GM23248 (cell line): ENCODE results near the gene DNAH8. TPM values are rescaled to one million over a fixed set of nuclear protein-coding genes. Genes with fewer than 3 reads are reported as not detected.

Experiments
- DNase-seq: peaks from one replicate; pipeline ENCODE4 v3.0.0-alpha.2; 2015
- H2AFZ ChIP-seq: fragments of 200-600 bp; sonication (generic); 2 replicates; pipeline ENCODE4 v1.6.1; 2016; ENCODE audit warnings: antibody characterized with exemption
- H3F3A ChIP-seq: fragments of 200-600 bp; sonication (generic); 2 replicates; pipeline ENCODE4 v1.6.1; 2016; ENCODE audit warnings: mild to moderate bottlenecking, antibody characterized with exemption, mixed run types; ENCODE audit not compliant: insufficient read depth
- H3K27ac ChIP-seq: fragments of 200-600 bp; sonication (generic); 2 replicates; pipeline ENCODE4 v1.5.1; 2016; ENCODE audit warnings: mild to moderate bottlenecking
- H3K27me3 ChIP-seq: fragments of 200-600 bp; sonication (generic); replicated peaks from 2 replicates; pipeline ENCODE4 v1.6.1; 2016; ENCODE audit warnings: mild to moderate bottlenecking; ENCODE audit not compliant: insufficient read depth
- H3K36me3 ChIP-seq: fragments of 200-600 bp; sonication (generic); 2 replicates; pipeline ENCODE4 v1.6.1; 2016; ENCODE audit warnings: low read depth, mild to moderate bottlenecking
- H3K4me1 ChIP-seq: fragments of 200-600 bp; sonication (generic); 2 replicates; pipeline ENCODE4 v1.6.1; 2016; ENCODE audit warnings: mild to moderate bottlenecking; ENCODE audit not compliant: insufficient read depth
- H3K4me2 ChIP-seq: fragments of 200-600 bp; sonication (generic); one replicate; pipeline ENCODE4 v1.6.1; 2016; ENCODE audit warnings: mild to moderate bottlenecking; ENCODE audit not compliant: unreplicated experiment
- H3K4me3 ChIP-seq: fragments of 200-600 bp; sonication (generic); 2 replicates; pipeline ENCODE4 v1.5.1; 2016; ENCODE audit warnings: mild to moderate bottlenecking
- H3K79me2 ChIP-seq: fragments of 200-600 bp; sonication (generic); 2 replicates; pipeline ENCODE4 v1.6.1; 2016; ENCODE audit warnings: mild to moderate bottlenecking; ENCODE audit not compliant: insufficient read depth
- H3K9ac ChIP-seq: fragments of 200-600 bp; sonication (generic); 2 replicates; pipeline ENCODE4 v1.6.1; 2016; ENCODE audit warnings: mild to moderate bottlenecking
- H3K9me2 ChIP-seq: fragments of 200-600 bp; sonication (generic); 2 replicates; pipeline ENCODE4 v1.6.1; 2016; ENCODE audit warnings: mixed run types, mild to moderate bottlenecking, moderate library complexity; ENCODE audit not compliant: insufficient read depth
- H3K9me3 ChIP-seq: fragments of 200-600 bp; sonication (generic); one replicate; pipeline ENCODE4 v1.6.1; 2017; ENCODE audit warnings: low read depth
- H4K20me1 ChIP-seq: fragments of 200-600 bp; sonication (generic); 2 replicates; pipeline ENCODE4 v1.6.0; 2016; ENCODE audit not compliant: insufficient read depth
- EZH2 ChIP-seq: fragments of 200-600 bp; sonication (generic); IDR thresholded peaks from 2 replicates; pipeline ENCODE4 v1.6.1; 2018; ENCODE audit warnings: antibody characterized with exemption, mild to moderate bottlenecking; ENCODE audit not compliant: insufficient read depth, poor library complexity, severe bottlenecking
- EZH2phosphoT487 ChIP-seq: fragments of 200-600 bp; sonication (generic); IDR thresholded peaks from 2 replicates; pipeline ENCODE4 v1.6.1; 2018; ENCODE audit warnings: antibody characterized with exemption, moderate library complexity, mild to moderate bottlenecking, low read depth; ENCODE audit not compliant: insufficient read depth
- WGBS, 2 experiments: methylation state at CpG; one replicate each; pipeline ENCODE4 v1.1.6; 2015 to 2017; ENCODE audit warnings: low lambda C conversion rate in 2 of 2, low coverage in 1 of 2; ENCODE audit errors: missing lambda C conversion rate in 2 of 2; 5-methylcytosine and 5-hydroxymethylcytosine counted together
- in situ Hi-C: fragments of 300-500 bp; cut with MboI; formaldehyde crosslinking; loops from 2 replicates; pipeline ENCODE4 v1.15.0; 2020
- polyA plus RNA-seq: library from polyadenylated mRNA; unstranded; fragments of >200 nt; fragmentation: Nextera tagmentation; extraction: Ambion mirVana; gene quantifications from 2 replicates; pipeline ENCODE4 v1.2.1, GENCODE V29; 2016
- total RNA-seq: library from RNA; depleted of rRNA; stranded (reverse); fragments of >200 nt; shearing (Covaris generic); gene quantifications from 2 replicates; pipeline ENCODE4 v1.2.3, GENCODE V29; 2014

Gene DNAH8
- total and polyA plus RNA-seq, 2 experiments from 2014 or later: not detected

DNA sequence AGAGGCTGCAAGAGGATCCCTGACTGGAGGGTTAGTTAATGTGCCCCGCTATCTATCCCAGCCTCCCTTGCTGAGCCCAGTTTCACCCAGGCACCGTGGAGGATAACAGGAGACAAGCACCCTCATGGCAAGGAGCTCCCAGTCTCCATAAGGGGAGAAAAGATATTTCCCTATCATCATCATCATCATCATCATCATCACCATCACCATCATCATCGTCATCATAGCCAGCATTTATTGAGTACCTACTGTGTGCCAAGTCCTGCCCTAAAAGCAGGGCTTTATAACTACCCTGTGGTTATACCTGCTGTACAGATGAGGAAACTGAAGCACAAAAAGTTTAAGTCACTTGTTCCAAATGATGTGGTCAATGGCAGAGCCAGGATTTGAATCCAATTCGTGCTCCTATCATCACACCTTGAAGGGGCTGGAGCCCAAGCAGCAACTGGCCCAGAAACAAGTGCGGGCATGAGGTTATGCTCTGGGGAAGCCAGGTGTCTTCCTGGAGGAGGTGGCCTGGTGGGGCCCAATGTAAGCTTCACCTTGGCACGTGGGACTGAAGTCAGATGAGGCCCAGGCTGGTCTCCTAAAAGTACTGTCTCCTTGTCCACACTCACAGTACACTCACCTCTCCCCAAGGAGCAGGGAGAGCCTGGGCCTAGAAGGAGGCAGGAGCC, 343.5 kb downstream of the DNAH8 start:
- H3K9me2 ChIP-seq: no peaks in the 10 kb centered on the region
- H3K36me3 ChIP-seq: no peaks in the 10 kb centered on the region
- no peaks in the 10 kb centered on the region for H3K9me3 ChIP-seq
- H3K9ac ChIP-seq: no peak overlapping the region
- H3K27me3 ChIP-seq: 0 out of 2 replicates have a peak, but pooled peaks cover 6% of the 10 kb centered on the region
- no peaks in the 10 kb centered on the region for H4K20me1 ChIP-seq
- no peaks in the 10 kb centered on the region for H3K4me1 ChIP-seq
- H3K4me2 ChIP-seq: no peak overlapping the region
- WGBS, 2 experiments: 38 to 40% methylated on average over 6 of the region's 6 CpGs
- in situ Hi-C loops: no loop called here
- H2AFZ ChIP-seq: no peak overlapping the region
- no peak overlapping the region for H3K4me3 ChIP-seq
- H3K27ac ChIP-seq: no peak overlapping the region
- no peaks in the 10 kb centered on the region for H3K79me2 ChIP-seq
- no peaks in the 10 kb centered on the region for H3F3A ChIP-seq
- DNase-seq: no peak
- TF ChIP-seq EZH2: no peak
- no peak for TF ChIP-seq EZH2phosphoT487

DNA sequence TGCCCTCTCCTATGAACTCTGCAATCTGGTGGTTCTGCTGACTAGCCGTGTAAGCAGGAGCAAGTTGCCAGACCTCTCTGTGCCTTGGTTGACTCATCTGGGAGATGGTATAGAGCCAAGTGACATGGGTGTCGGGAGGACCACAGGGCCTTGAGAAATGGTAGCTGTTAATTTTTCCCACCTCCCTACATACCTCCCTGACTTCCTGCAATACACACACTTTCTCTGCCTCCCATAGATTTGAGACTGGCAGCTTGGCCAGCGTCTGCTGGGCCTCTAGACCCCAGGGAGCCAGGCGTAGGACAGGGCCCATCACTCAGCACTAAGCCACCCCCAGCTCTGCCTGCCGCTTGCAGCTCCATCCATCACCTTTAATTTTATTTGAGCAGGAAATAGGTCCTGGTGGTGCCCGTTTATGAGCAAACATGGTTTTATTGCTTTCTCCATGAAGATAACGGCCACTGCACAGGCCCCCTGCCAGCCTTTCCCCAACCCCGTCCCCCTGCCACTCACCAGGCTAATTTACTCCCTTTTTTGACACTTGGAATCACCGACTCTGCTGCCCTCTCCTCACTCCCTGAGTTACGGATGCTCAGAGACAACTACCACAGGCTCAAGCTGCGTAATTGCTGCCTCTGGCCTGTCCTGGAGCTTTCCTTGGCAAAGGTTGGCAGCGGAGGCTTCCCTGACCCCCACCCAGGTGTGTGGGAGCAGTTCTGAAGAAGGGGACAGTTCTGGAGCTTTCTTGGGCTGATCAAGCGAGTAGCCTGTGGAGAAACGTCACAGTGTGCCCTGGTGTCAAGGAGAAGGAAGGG, 344.6 kb downstream of the DNAH8 start:
- H3K4me3 ChIP-seq: no peak overlapping the region
- H3K27ac ChIP-seq: no peak overlapping the region
- H3F3A ChIP-seq: no peaks in the 10 kb centered on the region
- 0 out of 2 replicates have a peak, but pooled peaks cover 6% of the 10 kb centered on the region for H3K27me3 ChIP-seq
- no peaks in the 10 kb centered on the region for H3K9me3 ChIP-seq
- DNase-seq: peak; percentile 30
- in situ Hi-C loops: no loop called here
- H3K9me2 ChIP-seq: no peaks in the 10 kb centered on the region
- no peak overlapping the region for H2AFZ ChIP-seq
- H3K4me1 ChIP-seq: no peaks in the 10 kb centered on the region
- H3K9ac ChIP-seq: no peak overlapping the region
- no peaks in the 10 kb centered on the region for H3K36me3 ChIP-seq
- no peak for TF ChIP-seq EZH2
- no peak for TF ChIP-seq EZH2phosphoT487
- H4K20me1 ChIP-seq: no peaks in the 10 kb centered on the region
- 27 to 31% methylated on average over 13 to 14 of the region's 14 CpGs for WGBS, 2 experiments
- H3K79me2 ChIP-seq: no peaks in the 10 kb centered on the region
- no peak overlapping the region for H3K4me2 ChIP-seq

DNA sequence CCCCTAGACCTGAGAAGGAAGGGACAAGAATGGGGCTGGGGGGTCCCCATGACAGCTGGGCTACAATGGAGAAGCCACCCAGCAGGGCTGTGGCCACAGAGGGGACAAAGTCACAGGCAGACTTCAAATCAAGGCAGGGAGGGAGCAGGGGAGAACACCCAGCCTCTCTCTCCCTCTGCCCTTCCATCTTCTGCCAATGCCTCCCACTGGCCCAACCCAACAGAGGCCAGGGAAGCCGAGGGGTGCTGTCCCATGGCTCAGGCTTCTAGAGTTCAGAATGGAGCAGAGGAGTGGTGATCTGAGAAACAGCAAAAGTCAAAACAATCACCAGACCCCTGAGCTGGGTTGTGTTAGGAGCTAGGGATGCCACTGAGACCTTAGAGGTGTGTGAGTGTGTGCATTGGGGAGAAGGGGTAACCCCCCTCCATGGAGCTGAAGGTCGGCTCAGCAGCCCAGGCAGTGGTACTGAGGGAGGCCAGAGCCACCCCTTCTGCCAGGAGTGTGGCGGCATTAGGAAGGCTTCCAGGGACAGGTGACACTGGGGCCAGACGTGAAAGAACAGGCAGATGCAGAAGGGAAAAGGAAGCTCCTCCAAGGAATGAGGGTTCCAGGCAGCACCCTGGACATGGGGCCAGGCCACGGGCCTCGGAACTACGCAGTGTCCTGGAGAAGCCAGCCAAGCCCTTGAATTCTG, 345.5 kb downstream of the DNAH8 start:
- no peaks in the 10 kb centered on the region for H3K79me2 ChIP-seq
- TF ChIP-seq EZH2phosphoT487 (no peak), EZH2 (no peak)
- no peak overlapping the region for H3K4me2 ChIP-seq
- no peak overlapping the region for H3K4me3 ChIP-seq
- 0 out of 2 replicates have a peak, but pooled peaks cover 6% of the 10 kb centered on the region for H3K27me3 ChIP-seq
- no peak overlapping the region for H3K27ac ChIP-seq
- H3K9me2 ChIP-seq: no peaks in the 10 kb centered on the region
- WGBS, 2 experiments: 56 to 63% methylated on average over 7 of the region's 7 CpGs
- no peak overlapping the region for H3K9ac ChIP-seq
- no peak for DNase-seq
- in situ Hi-C loops: no loop called here
- no peak overlapping the region for H2AFZ ChIP-seq
- no peaks in the 10 kb centered on the region for H3F3A ChIP-seq
- H3K9me3 ChIP-seq: no peaks in the 10 kb centered on the region
- no peaks in the 10 kb centered on the region for H4K20me1 ChIP-seq
- no peaks in the 10 kb centered on the region for H3K4me1 ChIP-seq
- no peaks in the 10 kb centered on the region for H3K36me3 ChIP-seq

DNA sequence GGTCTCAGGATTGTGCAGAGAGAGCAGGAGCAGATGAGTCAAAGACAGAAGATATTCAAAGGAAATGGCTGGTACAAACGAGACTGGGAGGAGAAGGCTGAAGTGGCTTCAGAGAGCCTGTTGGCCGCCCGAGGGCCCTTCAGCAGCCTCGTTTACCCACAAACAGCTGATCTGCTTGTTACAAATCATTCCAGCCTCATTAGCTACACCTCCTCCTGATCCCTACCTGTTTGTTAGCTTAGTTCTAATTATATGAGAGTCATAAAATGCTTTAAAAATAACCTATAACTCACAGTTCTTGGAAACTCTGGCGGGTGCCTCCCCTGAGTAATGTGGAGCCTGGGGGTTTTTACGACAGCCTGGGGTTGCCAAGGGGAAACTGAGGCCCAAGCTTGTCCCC, 346.1 kb downstream of the DNAH8 start:
- no peak for DNase-seq
- H3K4me2 ChIP-seq: no peak overlapping the region
- H3K27me3 ChIP-seq: 0 out of 2 replicates have a peak, but pooled peaks cover 6% of the 10 kb centered on the region
- no peaks in the 10 kb centered on the region for H3K9me3 ChIP-seq
- no peak overlapping the region for H2AFZ ChIP-seq
- no peak overlapping the region for H3K4me3 ChIP-seq
- no peak overlapping the region for H3K27ac ChIP-seq
- in situ Hi-C loops: no loop called here
- WGBS, 2 experiments: 31 to 32% methylated on average over 6 of the region's 6 CpGs
- H3K36me3 ChIP-seq: no peaks in the 10 kb centered on the region
- no peaks in the 10 kb centered on the region for H3K9me2 ChIP-seq
- no peak for TF ChIP-seq EZH2phosphoT487
- no peak for TF ChIP-seq EZH2
- H3K9ac ChIP-seq: no peak overlapping the region
- no peaks in the 10 kb centered on the region for H4K20me1 ChIP-seq
- no peaks in the 10 kb centered on the region for H3K79me2 ChIP-seq
- H3F3A ChIP-seq: no peaks in the 10 kb centered on the region
- no peaks in the 10 kb centered on the region for H3K4me1 ChIP-seq
